Activated naive CD4-positive, alpha-beta T cell treated with anti-CD3 and anti-CD28 coated beads, Interleukin-2, amount 50 U/mL, for 24 hours (primary cell): ENCODE measurements around the gene APOA5.
"Not testable (repeated sequence)": the region's sequence is repeated elsewhere in the genome, so short reads cannot be mapped to it uniquely, and the experiment has no call there.

ENCODE experiments used
- H3K27ac Mint-ChIP-seq: one replicate; pipeline ENCODE4 v1.8.0; 2021; ENCODE audit warnings: mild to moderate bottlenecking, mixed read lengths
- H3K27me3 Mint-ChIP-seq: one replicate; pipeline ENCODE4 v1.8.0; 2021; ENCODE audit warnings: mixed read lengths
- H3K36me3 Mint-ChIP-seq: one replicate; pipeline ENCODE4 v1.8.0; 2021; ENCODE audit warnings: mixed read lengths
- H3K4me1 Mint-ChIP-seq: one replicate; pipeline ENCODE4 v1.8.0; 2021; ENCODE audit warnings: mixed read lengths
- H3K4me3 Mint-ChIP-seq: one replicate; pipeline ENCODE4 v1.8.0; 2021; ENCODE audit warnings: mild to moderate bottlenecking, mixed read lengths
- H3K9me3 Mint-ChIP-seq: one replicate; pipeline ENCODE4 v1.8.0; 2021; ENCODE audit warnings: mixed read lengths

Gene APOA5

GRCh38 chr11:116791813-116792143 is at the start of gene APOA5:
TSS of gene APOA5 (minus strand) at chr11:116791879. CDS start at chr11:116791860, 19 bp downstream.
- H3K4me3 Mint-ChIP-seq, result no peak within 1 kb of the TSS
- H3K27ac Mint-ChIP-seq, result peak within 1 kb of the TSS; percentile 8
- H3K36me3 Mint-ChIP-seq, result peaks cover 7% of the 10 kb centered on the region
- no peaks in the 10 kb centered on the region for H3K27me3 Mint-ChIP-seq
- H3K9me3 Mint-ChIP-seq, result no peaks in the 10 kb centered on the region
- peaks cover 24% of the 10 kb centered on the region for H3K4me1 Mint-ChIP-seq

GRCh38 chr11:116840746-116841296 is 49.1 kb upstream of the APOA5 start:
- Mint-ChIP-seq H3K27ac (no peak overlapping the region), H3K36me3 (peaks cover 7% of the 10 kb centered on the region), H3K4me1 (peaks cover 4% of the 10 kb centered on the region), H3K9me3 (no peaks in the 10 kb centered on the region), H3K4me3 (no peak overlapping the region), H3K27me3 (no peaks in the 10 kb centered on the region)

- peaks cover 5% of the 10 kb centered on the region for H3K36me3 Mint-ChIP-seq
Observed at GRCh38 chr11:116840224-116840745, 48.6 kb upstream of the APOA5 start.

GRCh38 chr11:116838321-116839084 is 46.8 kb upstream of the APOA5 start:
- no peaks in the 10 kb centered on the region for H3K27me3 Mint-ChIP-seq
- H3K9me3 Mint-ChIP-seq, result no peaks in the 10 kb centered on the region
- no peak overlapping the region for H3K4me3 Mint-ChIP-seq
- no peak overlapping the region for H3K27ac Mint-ChIP-seq
- H3K36me3 Mint-ChIP-seq, result peaks cover 2% of the 10 kb centered on the region
- H3K4me1 Mint-ChIP-seq, result peaks cover 12% of the 10 kb centered on the region

More at GRCh38 chr11:116840224-116840745, 48.6 kb upstream of the APOA5 start:
- Mint-ChIP-seq H3K27me3 (no peaks in the 10 kb centered on the region), H3K4me3 (no peak overlapping the region), H3K9me3 (no peaks in the 10 kb centered on the region), H3K4me1 (peaks cover 8% of the 10 kb centered on the region), H3K27ac (no peak overlapping the region)

GRCh38 chr11:116837231-116838091 is 45.8 kb upstream of the APOA5 start, which contains the start of gene APOA1:
TSS of gene APOA1 (minus strand) at chr11:116837622. CDS start at chr11:116837387, 235 bp downstream.
- Mint-ChIP-seq H3K27me3 (no peaks in the 10 kb centered on the region), H3K4me1 (peaks cover 12% of the 10 kb centered on the region), H3K36me3 (no peaks in the 10 kb centered on the region), H3K27ac (no peak within 1 kb of the TSS), H3K9me3 (no peaks in the 10 kb centered on the region), H3K4me3 (no peak within 1 kb of the TSS)

- H3K27me3 Mint-ChIP-seq, result no peaks in the 10 kb centered on the region
- H3K4me1 Mint-ChIP-seq, result peaks cover 12% of the 10 kb centered on the region
- no peaks in the 10 kb centered on the region for H3K36me3 Mint-ChIP-seq
- no peak overlapping the region for H3K27ac Mint-ChIP-seq
- no peaks in the 10 kb centered on the region for H3K9me3 Mint-ChIP-seq
- H3K4me3 Mint-ChIP-seq, result no peak overlapping the region
Observed at GRCh38 chr11:116836632-116836991, 44.9 kb upstream of the APOA5 start.

GRCh38 chr11:116835791-116836631 is 44.3 kb upstream of the APOA5 start:
- H3K36me3 Mint-ChIP-seq, result no peaks in the 10 kb centered on the region
- H3K4me3 Mint-ChIP-seq, result peak overlapping the region; percentile 76
- H3K9me3 Mint-ChIP-seq, result no peaks in the 10 kb centered on the region
- no peak overlapping the region for H3K27ac Mint-ChIP-seq
- peaks cover 12% of the 10 kb centered on the region for H3K4me1 Mint-ChIP-seq
- no peaks in the 10 kb centered on the region for H3K27me3 Mint-ChIP-seq

GRCh38 chr11:116835042-116835772 is 43.5 kb upstream of the APOA5 start:
- no peak overlapping the region for H3K27ac Mint-ChIP-seq
- peak overlapping the region; percentile 76 for H3K4me3 Mint-ChIP-seq
- no peaks in the 10 kb centered on the region for H3K9me3 Mint-ChIP-seq
- H3K27me3 Mint-ChIP-seq, result no peaks in the 10 kb centered on the region
- peaks cover 12% of the 10 kb centered on the region for H3K4me1 Mint-ChIP-seq
- no peaks in the 10 kb centered on the region for H3K36me3 Mint-ChIP-seq

- not testable (repeated sequence) for H3K36me3 Mint-ChIP-seq, H3K27me3 Mint-ChIP-seq, H3K27ac Mint-ChIP-seq, H3K9me3 Mint-ChIP-seq
- peaks cover 12% of the 10 kb centered on the region for H3K4me1 Mint-ChIP-seq
- H3K4me3 Mint-ChIP-seq, result peak overlapping the region; percentile 39
Observed at GRCh38 chr11:116834535-116835041, 42.9 kb upstream of the APOA5 start.

- Mint-ChIP-seq H3K36me3 (no peaks in the 10 kb centered on the region), H3K9me3 (no peaks in the 10 kb centered on the region), H3K4me3 (peak overlapping the region; percentile 13)
Observed at GRCh38 chr11:116833816-116834534, 42.3 kb upstream of the APOA5 start.

GRCh38 chr11:116833491-116833815 is 41.8 kb upstream of the APOA5 start:
- Mint-ChIP-seq H3K4me3 (no peak overlapping the region), H3K4me1 (peaks cover 12% of the 10 kb centered on the region), H3K36me3 (no peaks in the 10 kb centered on the region), H3K9me3 (no peaks in the 10 kb centered on the region), H3K27me3 (no peaks in the 10 kb centered on the region), H3K27ac (no peak overlapping the region)

More at GRCh38 chr11:116833816-116834534, 42.3 kb upstream of the APOA5 start:
- Mint-ChIP-seq H3K27me3 (no peaks in the 10 kb centered on the region), H3K4me1 (peaks cover 12% of the 10 kb centered on the region), H3K27ac (no peak overlapping the region)

GRCh38 chr11:116832350-116833290 is 40.9 kb upstream of the APOA5 start:
- no peaks in the 10 kb centered on the region for H3K36me3 Mint-ChIP-seq
- H3K27me3 Mint-ChIP-seq, result no peaks in the 10 kb centered on the region
- H3K27ac Mint-ChIP-seq, result no peak overlapping the region
- H3K4me3 Mint-ChIP-seq, result no peak overlapping the region
- no peaks in the 10 kb centered on the region for H3K9me3 Mint-ChIP-seq
- H3K4me1 Mint-ChIP-seq, result peaks cover 12% of the 10 kb centered on the region

GRCh38 chr11:116831790-116832349 is 40.2 kb upstream of the APOA5 start:
- no peak overlapping the region for H3K4me3 Mint-ChIP-seq
- no peaks in the 10 kb centered on the region for H3K9me3 Mint-ChIP-seq
- peaks cover 12% of the 10 kb centered on the region for H3K4me1 Mint-ChIP-seq
- H3K27ac Mint-ChIP-seq, result no peak overlapping the region
- H3K36me3 Mint-ChIP-seq, result no peaks in the 10 kb centered on the region
- H3K27me3 Mint-ChIP-seq, result no peaks in the 10 kb centered on the region
